SK-N-SH (cell line): ENCODE measurements around the gene RIMS4. TPM values are rescaled to one million over a fixed set of nuclear protein-coding genes. Genes with fewer than 3 reads are reported as not detected.

Experiments used
- CTCF ChIA-PET: fragments of 300-600, 350-600 bp; formaldehyde crosslinking; extraction: SDS; loops from one replicate; lab custom pipeline; 2021; lab: Yijun Ruan, JAX
- POLR2A ChIA-PET: fragments of 350-600 bp; sonication (Branson Sonifier 250); formaldehyde crosslinking; extraction: SDS; loops from one replicate; lab custom pipeline; 2020; ENCODE audit warnings: antibody characterized with exemption, inconsistent platforms; lab: Yijun Ruan, JAX
- DNase-seq: peaks from one replicate; pipeline ENCODE4 v3.0.0; 2012
- H2AFZ ChIP-seq: fragments of 200-600 bp; sonication (generic); 2 replicates; pipeline ENCODE4 v1.8.1; 2016; ENCODE audit warnings: antibody characterized with exemption, mild to moderate bottlenecking, low read depth
- H3F3A ChIP-seq: fragments of 200-600 bp; sonication (generic); replicated peaks from 2 replicates; pipeline ENCODE3; 2016; ENCODE audit warnings: antibody characterized with exemption, mild to moderate bottlenecking; ENCODE audit not compliant: insufficient read depth
- H3K27ac ChIP-seq, 2 experiments: fragments of 200-500 bp in 1 of 2; fragments of 200-600 bp in 1 of 2; sonication (Bioruptor generic) in 1 of 2; sonication (generic), shearing (Covaris generic) in 1 of 2; 2 replicates each; pipeline versions ENCODE4 v1.5.1 to v1.6.1; 2014 to 2016; ENCODE audit warnings: low read depth in 2 of 2, inconsistent platforms in 1 of 2, low read length in 1 of 2, mild to moderate bottlenecking in 1 of 2, mixed read lengths in 1 of 2
- H3K27me3 ChIP-seq: fragments of 200-600 bp; sonication (generic), shearing (Covaris generic); 2 replicates; pipeline ENCODE4 v1.6.1; 2016; ENCODE audit warnings: mixed run types; ENCODE audit not compliant: insufficient read depth
- H3K36me3 ChIP-seq, 2 experiments: fragments of 200-500 bp in 1 of 2; fragments of 200-600 bp in 1 of 2; sonication (Bioruptor generic) in 1 of 2; sonication (generic) in 1 of 2; replicated peaks in 1 of 2; 2 replicates each; pipeline versions ENCODE3 to v1.5.1; 2014 to 2016; ENCODE audit warnings: low read length in 1 of 2, mild to moderate bottlenecking in 1 of 2; ENCODE audit not compliant: insufficient read depth in 2 of 2, control insufficient read depth in 1 of 2
- H3K4me1 ChIP-seq, 2 experiments: fragments of 200-500 bp in 1 of 2; fragments of 200-600 bp in 1 of 2; sonication (Bioruptor generic) in 1 of 2; sonication (generic), shearing (Covaris generic) in 1 of 2; 2 replicates each; pipeline versions ENCODE4 v1.5.1 to v1.6.1; 2014 to 2016; ENCODE audit warnings: low read depth in 1 of 2, low read length in 1 of 2, mixed run types in 1 of 2; ENCODE audit not compliant: insufficient read depth in 2 of 2, control insufficient read depth in 1 of 2
- H3K4me2 ChIP-seq: fragments of 200-600 bp; sonication (generic), shearing (Covaris generic); 2 replicates; pipeline ENCODE4 v1.6.1; 2017; ENCODE audit warnings: mixed run types
- H3K4me3 ChIP-seq, 2 experiments: fragments of 200-500 bp in 1 of 2; fragments of 200-600 bp in 1 of 2; sonication (Bioruptor generic) in 1 of 2; sonication (generic), shearing (Covaris generic) in 1 of 2; 2 replicates each; pipeline versions ENCODE4 v1.5.1 to v1.8.1; 2014 to 2016; ENCODE audit warnings: low read depth in 2 of 2, inconsistent platforms in 1 of 2, low read length in 1 of 2, mild to moderate bottlenecking in 1 of 2, mixed read lengths in 1 of 2, moderate library complexity in 1 of 2
- H3K79me2 ChIP-seq: fragments of 200-600 bp; sonication (generic); 2 replicates; pipeline ENCODE4 v1.8.1; 2017; ENCODE audit warnings: mild to moderate bottlenecking; ENCODE audit not compliant: insufficient read depth
- H3K9ac ChIP-seq: fragments of 200-600 bp; sonication (generic); 2 replicates; pipeline ENCODE4 v1.6.1; 2017; ENCODE audit warnings: mixed run types
- H3K9me2 ChIP-seq: fragments of 200-600 bp; sonication (generic); 2 replicates; pipeline ENCODE4 v1.6.1; 2017; ENCODE audit warnings: mixed run types
- H3K9me3 ChIP-seq: fragments of 200-600 bp; sonication (generic); 2 replicates; pipeline ENCODE4 v1.6.1; 2017; ENCODE audit warnings: mixed run types, mild to moderate bottlenecking, moderate library complexity
- H4K20me1 ChIP-seq: fragments of 200-600 bp; sonication (generic); 2 replicates; pipeline ENCODE4 v1.6.1; 2017; ENCODE audit warnings: mild to moderate bottlenecking, mixed run types; ENCODE audit not compliant: insufficient read depth
- ELF1 ChIP-seq: IDR thresholded peaks from 2 replicates; pipeline ENCODE4 v1.4.0; 2012
- EP300 ChIP-seq, 2 experiments: IDR thresholded peaks; 2 replicates each; pipeline versions ENCODE4 v1.4.0 to v1.6.1; 2012; ENCODE audit warnings: borderline replicate concordance in 1 of 2, low read depth in 1 of 2, low read length in 1 of 2
- EZH2phosphoT487 ChIP-seq: fragments of 200-600 bp; sonication (generic); IDR thresholded peaks from 2 replicates; pipeline ENCODE4 v1.6.1; 2017; ENCODE audit warnings: low read depth, mixed run types, mild to moderate bottlenecking, antibody characterized with exemption, moderate library complexity, borderline replicate concordance
- FOSL2 ChIP-seq: IDR thresholded peaks from 2 replicates; pipeline ENCODE4 v1.4.0; 2012; ENCODE audit warnings: low read depth, mild to moderate bottlenecking, moderate library complexity, borderline replicate concordance
- FOXJ3 ChIP-seq: sonication (generic); formaldehyde crosslinking; IDR thresholded peaks from 2 replicates; pipeline ENCODE4 v1.5.1; 2020; ENCODE audit warnings: mild to moderate bottlenecking, missing genetic modification reagents
- FOXM1 ChIP-seq: IDR thresholded peaks from 2 replicates; pipeline ENCODE4 v1.4.0; 2012; ENCODE audit warnings: low read depth, mild to moderate bottlenecking
- GATA2 ChIP-seq: sonication (generic); formaldehyde crosslinking; IDR thresholded peaks from 2 replicates; pipeline ENCODE4 v1.5.0; 2020; ENCODE audit warnings: mild to moderate bottlenecking, missing genetic modification reagents
- JUND ChIP-seq: IDR thresholded peaks from 2 replicates; pipeline ENCODE4 v1.4.0; 2012
- MEF2A ChIP-seq: IDR thresholded peaks from 2 replicates; pipeline ENCODE4 v1.4.0; 2012; ENCODE audit warnings: low read depth, borderline replicate concordance
- NFIC ChIP-seq: IDR thresholded peaks from 2 replicates; pipeline ENCODE4 v1.4.0; 2012; ENCODE audit warnings: borderline replicate concordance
- NRF1 ChIP-seq: IDR thresholded peaks from 2 replicates; pipeline ENCODE4 v1.6.1; 2012; ENCODE audit warnings: low read depth, mild to moderate bottlenecking, low read length
- PBX3 ChIP-seq: IDR thresholded peaks from 2 replicates; pipeline ENCODE4; 2012
- POLR2AphosphoS5 ChIP-seq: IDR thresholded peaks from 2 replicates; pipeline ENCODE4 v1.6.1; 2012; ENCODE audit warnings: low read depth, low read length
- RCOR1 ChIP-seq: fragments of 150-350 bp; IDR thresholded peaks from 2 replicates; pipeline ENCODE4 v1.6.1; 2017; ENCODE audit warnings: antibody characterized with exemption, low read length
- RXRA ChIP-seq: IDR thresholded peaks from 2 replicates; pipeline ENCODE4 v1.4.0; 2012; ENCODE audit warnings: low read depth, mild to moderate bottlenecking, borderline replicate concordance
- SMC3 ChIP-seq: IDR thresholded peaks from 2 replicates; pipeline ENCODE4 v1.6.1; 2012; ENCODE audit warnings: low read depth, low read length, improper control_type of control experiment
- TAF1 ChIP-seq: IDR thresholded peaks from 2 replicates; pipeline ENCODE4 v1.6.1; 2012; ENCODE audit warnings: low read depth, mild to moderate bottlenecking, low read length, moderate library complexity, borderline replicate concordance
- TCF12 ChIP-seq: IDR thresholded peaks from 2 replicates; pipeline ENCODE4 v1.4.0; 2012
- YY1 ChIP-seq: IDR thresholded peaks from 2 replicates; pipeline ENCODE4 v1.4.0; 2012; ENCODE audit warnings: low read depth, mild to moderate bottlenecking
- WGBS: methylation state at CpG from one replicate; pipeline ENCODE4 v1.1.6; 2017; ENCODE audit warnings: low lambda C conversion rate; 5-methylcytosine and 5-hydroxymethylcytosine counted together
- polyA plus RNA-seq, 3 experiments: library from polyadenylated mRNA; depleted of rRNA; stranded (reverse); fragments of >200 nt; gene quantifications; 2 replicates each; pipeline ENCODE4 v1.2.3, GENCODE V29; 2012
- TF ChIP-seq, protein P1 (sequence below): fragments of 150-350 bp; IDR thresholded peaks from 2 replicates; pipeline ENCODE4 v1.6.1; 2017; ENCODE audit warnings: antibody characterized with exemption, low read length, low read depth, borderline replicate concordance
- TF ChIP-seq, protein P2 (sequence below): IDR thresholded peaks from 2 replicates; pipeline ENCODE4 v1.4.0; 2012; ENCODE audit warnings: low read depth

The RIMS4 gene
- polyA plus RNA-seq, 1 of the 3 experiments (the other 2 are of a cell fraction), result 0.13 TPM

DNA sequence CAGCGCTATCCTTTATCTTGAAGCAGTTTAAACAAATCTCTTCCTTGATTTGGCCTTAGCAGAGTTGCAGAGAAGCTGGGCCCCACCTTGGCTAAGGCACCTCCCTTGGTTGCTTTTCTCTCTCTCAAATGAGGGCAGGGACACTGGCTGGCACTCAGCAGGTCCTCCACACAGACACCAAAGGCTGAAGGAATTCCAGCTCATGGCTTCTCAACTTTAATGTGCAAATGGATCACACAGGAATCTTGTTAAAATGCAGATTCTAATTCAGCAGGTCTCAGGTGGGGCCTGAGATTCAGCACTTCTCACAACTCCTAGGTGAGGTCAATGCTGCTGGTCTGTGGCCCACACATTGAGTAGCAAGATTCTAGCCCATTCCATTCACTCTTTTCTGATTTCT is 25.7 kb downstream of the RIMS4 start:
- Histone ChIP-seq H3K27me3 (no peaks in the 10 kb centered on the region), H3K4me2 (no peak overlapping the region), H3K9me2 (no peaks in the 10 kb centered on the region), H3K4me1 (peaks cover 0 to 12% of the 10 kb centered on the region in 2 experiments; a peak in 1 of 4 replicates), H3K4me3 (no peak overlapping the region), H3F3A (no peaks in the 10 kb centered on the region), H3K36me3 (no peaks in the 10 kb centered on the region), H3K79me2 (no peaks in the 10 kb centered on the region), H3K9ac (no peak overlapping the region), H3K9me3 (no peaks in the 10 kb centered on the region), H3K27ac (no peak overlapping the region), H2AFZ (no peak overlapping the region), H4K20me1 (no peaks in the 10 kb centered on the region)
- no peak for DNase-seq
- TF ChIP-seq SMC3, result no peak
- no peak for TF ChIP-seq TCF12
- TF ChIP-seq ELF1, result no peak
- no peak for TF ChIP-seq EZH2phosphoT487
- no peak for TF ChIP-seq FOXM1
- no peak for TF ChIP-seq JUND
- no peak for TF ChIP-seq NFIC
- TF ChIP-seq, protein P1, sequence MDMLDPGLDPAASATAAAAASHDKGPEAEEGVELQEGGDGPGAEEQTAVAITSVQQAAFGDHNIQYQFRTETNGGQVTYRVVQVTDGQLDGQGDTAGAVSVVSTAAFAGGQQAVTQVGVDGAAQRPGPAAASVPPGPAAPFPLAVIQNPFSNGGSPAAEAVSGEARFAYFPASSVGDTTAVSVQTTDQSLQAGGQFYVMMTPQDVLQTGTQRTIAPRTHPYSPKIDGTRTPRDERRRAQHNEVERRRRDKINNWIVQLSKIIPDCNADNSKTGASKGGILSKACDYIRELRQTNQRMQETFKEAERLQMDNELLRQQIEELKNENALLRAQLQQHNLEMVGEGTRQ, result no peak
- TF ChIP-seq, protein P2, sequence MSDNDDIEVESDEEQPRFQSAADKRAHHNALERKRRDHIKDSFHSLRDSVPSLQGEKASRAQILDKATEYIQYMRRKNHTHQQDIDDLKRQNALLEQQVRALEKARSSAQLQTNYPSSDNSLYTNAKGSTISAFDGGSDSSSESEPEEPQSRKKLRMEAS, result no peak
- TF ChIP-seq GATA2 (CRISPR knock-in tag), result no peak
- TF ChIP-seq PBX3, result no peak
- ChIA-PET POLR2A (no interaction called here), CTCF (interaction anchor here (1.6 to 7.6 kb wide), 8 partner anchors 11 to 100 kb away, joined by 4 to 64 read pairs (median 18); partner anchors contain the start of gene KCNK15)
- 74% methylated on average over 1 of the region's 1 CpG for WGBS

DNA sequence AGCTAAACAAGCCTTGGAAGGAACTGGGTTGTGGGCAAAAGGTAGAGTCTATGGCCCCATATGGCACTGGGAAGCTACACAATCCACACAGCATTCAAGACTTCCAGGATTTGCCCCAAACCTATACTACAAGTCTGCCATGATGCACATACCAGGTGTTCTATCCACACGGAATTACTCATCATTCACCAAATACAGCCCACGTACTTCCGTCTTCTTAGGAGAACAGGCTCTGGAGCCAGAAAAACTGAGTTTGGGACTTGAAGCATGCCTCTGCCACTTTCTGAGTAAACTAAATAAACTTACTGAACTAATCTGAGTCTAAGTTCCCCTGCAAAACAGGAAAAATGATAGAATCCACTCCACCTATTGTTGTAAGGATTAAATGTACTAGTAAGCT is 28.6 kb downstream of the RIMS4 start:
- no peaks in the 10 kb centered on the region for H3K27me3 ChIP-seq
- H3K9me2 ChIP-seq, result no peaks in the 10 kb centered on the region
- ChIA-PET POLR2A (no interaction called here), CTCF (interaction anchor here (0.7 to 7.6 kb wide), 5 partner anchors 15 to 85 kb away, joined by 3 to 62 read pairs (median 4); partner anchors contain the start of gene KCNK15)
- WGBS, result 49% methylated on average over 3 of the region's 3 CpGs
- no peak for DNase-seq
- no peak overlapping the region for H3K4me3 ChIP-seq
- no peak overlapping the region for H3K9ac ChIP-seq
- peaks cover 0 to 16% of the 10 kb centered on the region in 2 experiments; a peak in 1 of 4 replicates for H3K4me1 ChIP-seq
- H3K79me2 ChIP-seq, result no peaks in the 10 kb centered on the region
- TF ChIP-seq GATA2 (CRISPR knock-in tag) (no peak), NFIC (no peak), YY1 (no peak), FOSL2 (no peak), PBX3 (no peak), FOXJ3 (no peak), ELF1 (no peak), RXRA (no peak), RCOR1 (no peak), TAF1 (no peak), NRF1 (no peak), EZH2phosphoT487 (no peak), POLR2AphosphoS5 (no peak), EP300 (IDR thresholded peaks at IDR 0.05; ENCODE audit: borderline replicate concordance in 1 of 2, low read depth in 1 of 2, low read length in 1 of 2) (no peak), MEF2A (no peak)
- TF ChIP-seq, protein P2, result no peak
- H4K20me1 ChIP-seq, result no peaks in the 10 kb centered on the region
- no peak overlapping the region for H2AFZ ChIP-seq
- no peak overlapping the region for H3K27ac ChIP-seq
- no peak overlapping the region for H3K4me2 ChIP-seq
- no peaks in the 10 kb centered on the region for H3K36me3 ChIP-seq
- H3F3A ChIP-seq, result no peaks in the 10 kb centered on the region
- no peaks in the 10 kb centered on the region for H3K9me3 ChIP-seq
